Gastrocnemius medialis (tissue), 4 donors: ENCODE results near the gene PPP2R5A. TPM values are rescaled to one million over a fixed set of nuclear protein-coding genes. Genes with fewer than 3 reads are reported as not detected.

Source experiments
- ATAC-seq, 2 donors: fragments of 150-250 bp; one replicate each; pipeline ENCODE4 v1.9.1; 2016
- DNase-seq, 2 donors: peaks; one replicate each; pipeline ENCODE4 v3.0.0-alpha.2; 2019
- H3K27ac ChIP-seq, 4 donors: fragments of 200-600 bp; sonication (generic); 1 replicate in 1 of 4; 2 replicates in 3 of 4; pipeline ENCODE4 v1.5.1; 2016 to 2018; ENCODE audit warnings: mild to moderate bottlenecking in 2 of 4, moderate library complexity in 1 of 4
- H3K27me3 ChIP-seq, 3 donors: fragments of 200-600 bp; sonication (generic) in 2 of 3; 1 replicate in 1 of 3; 2 replicates in 2 of 3; pipeline versions ENCODE4 v1.5.1 to v1.6.0; 2016 to 2019; ENCODE audit warnings: mild to moderate bottlenecking in 1 of 3, moderate library complexity in 1 of 3
- H3K36me3 ChIP-seq, 2 donors: fragments of 200-600 bp; sonication (generic) in 1 of 2; one replicate each; pipeline ENCODE4 v1.5.1; 2017 to 2018
- H3K4me1 ChIP-seq, 2 donors: fragments of 200-600 bp; sonication (generic) in 1 of 2; one replicate each; pipeline ENCODE4 v1.5.1; 2016 to 2017; ENCODE audit warnings: mild to moderate bottlenecking in 2 of 2
- H3K4me3 ChIP-seq, 4 donors: fragments of 200-600 bp; sonication (generic) in 3 of 4; 1 replicate in 1 of 4; 2 replicates in 3 of 4; pipeline ENCODE4 v1.5.1; 2016 to 2019; ENCODE audit warnings: mild to moderate bottlenecking in 2 of 4
- H3K9me3 ChIP-seq, 3 donors: fragments of 200-600 bp; sonication (generic) in 2 of 3; 1 replicate in 1 of 3; 2 replicates in 2 of 3; pipeline ENCODE4 v1.5.1; 2016 to 2019
- POLR2A ChIP-seq, 2 donors: fragments of 450-650 bp; IDR thresholded peaks; one replicate each; pipeline ENCODE4 v1.6.1; 2017; ENCODE audit warnings: antibody characterized with exemption in 2 of 2, mild to moderate bottlenecking in 2 of 2, moderate library complexity in 2 of 2
- in situ Hi-C, 4 donors: fragments of 200-750 bp; cut with MboI; loops; one replicate each; pipeline versions ENCODE4 v1.15.0 to v1.8.0; 2017; ENCODE audit warnings: low sequenced_read_pairs in 4 of 4
- intact Hi-C: fragments of 100-400 bp; cut with DNase I; formaldehyde crosslinking; loops from one replicate; pipeline ENCODE4 v1.15.1; 2023; ENCODE audit warnings: low total_unique reads
- total RNA-seq, 4 donors: library from RNA; depleted of rRNA; stranded (reverse); fragments of >200 nt; gene quantifications; one replicate each; pipeline versions ENCODE4 v1.1.0 to v1.2.3, GENCODE V29; 2016
- TF ChIP-seq, protein P1 (sequence below), 5 experiments: fragments of 450-650 bp in 3 of 5; fragments of 200-600 bp in 2 of 5; sonication (generic) in 2 of 5; IDR thresholded peaks in 4 of 5; conservative IDR thresholded peaks in 1 of 5; 1 replicate in 4 of 5; 2 replicates in 1 of 5; pipeline ENCODE4 v1.5.1; 2016 to 2019; ENCODE audit warnings: antibody characterized with exemption in 5 of 5, mild to moderate bottlenecking in 3 of 5, moderate library complexity in 3 of 5

The PPP2R5A gene
- total RNA-seq, 4 donors from 2014 or later, result 33.3 to 50.5 (median 37.5) TPM

DNA sequence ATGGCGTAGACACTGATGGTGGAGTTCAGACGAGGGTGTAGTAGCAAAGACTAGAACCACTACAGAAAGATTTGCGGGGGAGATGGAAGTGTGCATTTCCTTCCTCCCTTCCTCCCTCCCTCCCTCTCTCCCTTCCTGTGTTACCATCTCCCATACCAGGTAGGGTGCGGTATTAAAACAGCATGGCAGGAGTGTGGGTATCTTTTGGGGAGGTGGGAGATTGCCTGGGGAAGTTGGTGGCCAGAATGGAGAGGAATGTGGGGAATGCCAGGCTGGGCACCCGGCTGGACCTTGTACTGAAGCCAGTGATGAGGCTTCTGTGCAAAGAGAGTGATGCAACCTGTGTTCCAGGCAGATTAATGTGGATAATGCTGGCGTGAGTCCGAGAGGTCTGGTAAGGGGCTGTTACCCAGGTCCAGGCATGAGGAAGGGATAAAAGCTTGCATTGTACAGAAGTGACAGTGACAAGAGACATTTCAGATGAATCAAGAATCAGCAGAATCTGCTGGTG lies 30.3 kb upstream of the PPP2R5A start:
- TF ChIP-seq POLR2A (IDR thresholded peaks at IDR 0.05), result no peak
- TF ChIP-seq, protein P1, sequence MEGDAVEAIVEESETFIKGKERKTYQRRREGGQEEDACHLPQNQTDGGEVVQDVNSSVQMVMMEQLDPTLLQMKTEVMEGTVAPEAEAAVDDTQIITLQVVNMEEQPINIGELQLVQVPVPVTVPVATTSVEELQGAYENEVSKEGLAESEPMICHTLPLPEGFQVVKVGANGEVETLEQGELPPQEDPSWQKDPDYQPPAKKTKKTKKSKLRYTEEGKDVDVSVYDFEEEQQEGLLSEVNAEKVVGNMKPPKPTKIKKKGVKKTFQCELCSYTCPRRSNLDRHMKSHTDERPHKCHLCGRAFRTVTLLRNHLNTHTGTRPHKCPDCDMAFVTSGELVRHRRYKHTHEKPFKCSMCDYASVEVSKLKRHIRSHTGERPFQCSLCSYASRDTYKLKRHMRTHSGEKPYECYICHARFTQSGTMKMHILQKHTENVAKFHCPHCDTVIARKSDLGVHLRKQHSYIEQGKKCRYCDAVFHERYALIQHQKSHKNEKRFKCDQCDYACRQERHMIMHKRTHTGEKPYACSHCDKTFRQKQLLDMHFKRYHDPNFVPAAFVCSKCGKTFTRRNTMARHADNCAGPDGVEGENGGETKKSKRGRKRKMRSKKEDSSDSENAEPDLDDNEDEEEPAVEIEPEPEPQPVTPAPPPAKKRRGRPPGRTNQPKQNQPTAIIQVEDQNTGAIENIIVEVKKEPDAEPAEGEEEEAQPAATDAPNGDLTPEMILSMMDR (IDR thresholded peaks at IDR 0.05 in 4 of 5, conservative IDR thresholded peaks at IDR 0.05 in 1 of 5), result no peak
- no peak for ATAC-seq
- in situ Hi-C loops, result no loop called here

DNA sequence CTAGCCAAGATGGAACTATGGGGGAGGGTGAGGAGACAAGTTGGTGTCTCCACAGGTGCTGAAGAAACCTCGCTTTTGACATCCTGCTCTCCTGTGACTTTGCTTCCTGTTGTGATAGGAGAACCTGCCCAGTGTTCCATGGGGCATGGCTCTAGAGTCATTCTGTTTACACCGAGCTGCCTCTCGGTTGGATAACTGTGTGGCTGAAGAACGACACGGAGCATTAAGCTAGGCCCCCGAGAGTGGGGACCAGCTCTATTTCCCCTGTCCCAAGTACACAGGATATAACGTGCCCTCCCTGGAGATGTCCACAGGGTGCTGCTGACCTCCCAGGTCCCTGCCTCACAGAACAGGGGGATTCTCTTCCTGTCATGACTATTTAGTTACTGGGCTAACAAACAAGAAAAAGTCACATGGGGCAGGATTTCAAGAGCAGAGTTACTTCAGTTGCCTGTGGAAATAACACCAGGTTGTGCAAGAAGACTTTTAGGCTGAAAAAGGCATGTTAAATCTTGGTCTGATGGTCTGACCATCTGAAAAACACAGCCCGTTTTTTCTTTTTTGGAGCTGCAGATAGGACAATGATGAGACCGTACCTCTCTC lies 29.4 kb upstream of the PPP2R5A start:
- Histone ChIP-seq H3K4me3 (no peak overlapping the region), H3K9me3 (no peaks in the 10 kb centered on the region), H3K36me3 (no peaks in the 10 kb centered on the region), H3K27me3 (no peaks in the 10 kb centered on the region), H3K4me1 (peaks cover 0 to 4% of the 10 kb centered on the region in 2 donors), H3K27ac (no peak overlapping the region)
- no peak for TF ChIP-seq POLR2A (IDR thresholded peaks at IDR 0.05)
- TF ChIP-seq, protein P1 (IDR thresholded peaks at IDR 0.05 in 4 of 5, conservative IDR thresholded peaks at IDR 0.05 in 1 of 5), result no peak
- ATAC-seq (peak in 1 of 2 donors; percentile 33), DNase-seq (no peak)
- in situ Hi-C loops, result no loop called here
- intact Hi-C loops, result no loop called here

More for the DNA sequence above, 30.3 kb upstream of the PPP2R5A start:
- no peak for DNase-seq
- H3K27ac ChIP-seq, result no peak overlapping the region
- intact Hi-C loops, result no loop called here
- no peaks in the 10 kb centered on the region for H3K9me3 ChIP-seq
- H3K36me3 ChIP-seq, result no peaks in the 10 kb centered on the region
- H3K4me1 ChIP-seq, result peaks cover 0 to 4% of the 10 kb centered on the region in 2 donors
- H3K27me3 ChIP-seq, result no peaks in the 10 kb centered on the region
- no peak overlapping the region for H3K4me3 ChIP-seq

DNA sequence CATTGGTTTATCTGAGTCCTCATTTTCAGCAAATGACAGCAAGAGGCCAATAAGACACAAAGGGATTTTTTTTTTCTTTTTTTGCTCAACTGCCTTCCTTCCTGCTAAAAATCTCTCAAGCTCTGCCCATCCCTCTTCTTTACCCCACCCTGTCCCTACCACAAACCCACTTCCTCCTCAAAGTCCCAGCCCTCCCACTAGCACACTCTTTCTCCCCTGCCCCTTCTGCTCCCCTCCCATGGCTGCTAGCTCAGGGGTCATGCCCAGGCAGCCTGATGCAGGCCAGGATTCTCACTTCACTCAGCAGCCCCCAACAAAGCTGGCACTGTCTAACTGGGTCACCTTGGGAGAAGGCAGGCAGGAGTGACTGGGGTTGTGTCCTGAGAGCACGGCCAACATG lies 28.8 kb upstream of the PPP2R5A start:
- ATAC-seq, result no peak
- H3K4me1 ChIP-seq, result peaks cover 0 to 4% of the 10 kb centered on the region in 2 donors
- no peaks in the 10 kb centered on the region for H3K36me3 ChIP-seq
- no peaks in the 10 kb centered on the region for H3K27me3 ChIP-seq
- in situ Hi-C loops, result no loop called here
- TF ChIP-seq, protein P1 (IDR thresholded peaks at IDR 0.05 in 4 of 5, conservative IDR thresholded peaks at IDR 0.05 in 1 of 5), result no peak
- no peak for TF ChIP-seq POLR2A (IDR thresholded peaks at IDR 0.05)
- intact Hi-C loops, result no loop called here
- H3K27ac ChIP-seq, result no peak overlapping the region
- H3K9me3 ChIP-seq, result no peaks in the 10 kb centered on the region
- H3K4me3 ChIP-seq, result no peak overlapping the region
- no peak for DNase-seq

DNA sequence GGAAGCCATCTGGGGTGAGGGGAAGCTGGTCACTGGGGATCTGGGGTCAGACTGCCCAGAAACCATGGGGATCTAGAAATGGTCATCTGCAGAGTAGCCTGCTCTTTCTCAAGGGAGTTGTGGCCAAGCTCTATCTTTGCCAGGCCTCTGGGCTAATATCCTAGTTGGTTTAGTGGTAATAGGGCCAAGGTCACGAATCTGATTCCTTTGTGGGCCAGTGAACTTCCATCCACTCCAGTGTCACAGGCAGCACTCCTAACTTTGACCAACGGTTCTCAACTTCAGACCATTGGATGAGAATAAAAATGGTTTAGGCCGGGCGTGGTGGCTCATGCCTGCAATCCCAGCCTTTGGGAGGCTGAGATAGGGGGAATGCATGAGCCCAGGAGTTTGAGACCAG lies 28.1 kb upstream of the PPP2R5A start:
- intact Hi-C loops (no loop called here), in situ Hi-C loops (no loop called here)
- DNase-seq, result no peak
- Histone ChIP-seq H3K27me3 (no peaks in the 10 kb centered on the region), H3K27ac (no peak overlapping the region), H3K4me3 (no peak overlapping the region), H3K36me3 (no peaks in the 10 kb centered on the region), H3K9me3 (no peaks in the 10 kb centered on the region), H3K4me1 (peaks cover 0 to 4% of the 10 kb centered on the region in 2 donors)
- no peak for ATAC-seq
- no peak for TF ChIP-seq POLR2A (IDR thresholded peaks at IDR 0.05)
- TF ChIP-seq, protein P1 (IDR thresholded peaks at IDR 0.05 in 4 of 5, conservative IDR thresholded peaks at IDR 0.05 in 1 of 5), result no peak
